H1 (cell line): Measurements from ENCODE around the gene CALU. TPM values are rescaled to one million over a fixed set of nuclear protein-coding genes. Genes with fewer than 3 reads are reported as not detected.

ENCODE experiments used
- CTCF ChIA-PET: fragments of 300-600 bp; sonication (Branson Sonifier 250); formaldehyde crosslinking; loops from one replicate; lab custom pipeline; 2021; ENCODE audit not compliant: partially characterized antibody; lab: Charles Lee
- POLR2A ChIA-PET: fragments of 300-600 bp; sonication (Branson Sonifier 250); formaldehyde crosslinking; loops from one replicate; lab custom pipeline; 2021; ENCODE audit warnings: inconsistent platforms; ENCODE audit not compliant: partially characterized antibody; lab: Charles Lee
- DNase-seq, 2 experiments: peaks; one replicate each; pipeline versions ENCODE4 v3.0.0 to v3.0.0-alpha.2; 2010 to 2022; ENCODE audit warnings: low spot score in 2 of 2, low read depth in 1 of 2, mixed read lengths in 1 of 2
- FAIRE-seq: peaks from 2 replicates; lab custom pipeline; 2011; peaks lifted over from hg19 to GRCh38; lab: Jason Lieb, UNC
- H2AFZ ChIP-seq: 2 replicates; pipeline ENCODE4 v1.8.1; 2012; ENCODE audit warnings: low read length, inconsistent platforms
- H2AK5ac ChIP-seq: 2 replicates; pipeline ENCODE4 v1.6.1; 2013; ENCODE audit warnings: low read depth, low read length
- H2BK120ac ChIP-seq: replicated peaks from 2 replicates; pipeline ENCODE3; 2013; ENCODE audit warnings: low read depth, low read length, inconsistent platforms
- H2BK12ac ChIP-seq: 2 replicates; pipeline ENCODE4 v1.6.1; 2013; ENCODE audit warnings: low read depth, low read length
- H2BK15ac ChIP-seq: 2 replicates; pipeline ENCODE4 v1.6.1; 2013; ENCODE audit warnings: low read length
- H2BK20ac ChIP-seq: 2 replicates; pipeline ENCODE4 v1.6.1; 2013; ENCODE audit warnings: low read length
- H2BK5ac ChIP-seq: 2 replicates; pipeline ENCODE4 v1.6.1; 2013; ENCODE audit warnings: low read depth, low read length
- H3K14ac ChIP-seq: 2 replicates; pipeline ENCODE4 v1.6.1; 2013; ENCODE audit warnings: inconsistent platforms; ENCODE audit not compliant: insufficient read length
- H3K18ac ChIP-seq: 2 replicates; pipeline ENCODE4 v1.6.1; 2013; ENCODE audit warnings: low read length; ENCODE audit errors: extremely low read depth
- H3K23ac ChIP-seq: 2 replicates; pipeline ENCODE4 v1.6.1; 2013; ENCODE audit warnings: inconsistent platforms; ENCODE audit not compliant: insufficient read length
- H3K23me2 ChIP-seq: 2 replicates; pipeline ENCODE4 v1.6.1; 2013; ENCODE audit warnings: low read depth, low read length
- H3K27ac ChIP-seq: 2 replicates; pipeline ENCODE4 v1.6.1; 2011; ENCODE audit warnings: low read depth, low read length, inconsistent platforms
- H3K27me3 ChIP-seq, 4 experiments: replicated peaks in 1 of 4; 1 replicate in 1 of 4; 2 replicates in 3 of 4; pipeline versions ENCODE4 v1.6.1 to v1.8.1; 2011 to 2013; ENCODE audit warnings: low read length in 3 of 4, mild to moderate bottlenecking in 3 of 4, inconsistent platforms in 2 of 4, mixed read lengths in 2 of 4, moderate library complexity in 1 of 4; ENCODE audit not compliant: control insufficient read depth in 3 of 4, insufficient read depth in 3 of 4; ENCODE audit errors: extremely low read depth in 1 of 4
- H3K36me3 ChIP-seq, 4 experiments: 2 replicates each; pipeline versions ENCODE4 v1.6.1 to v1.8.1; 2011 to 2013; ENCODE audit warnings: mild to moderate bottlenecking in 4 of 4, low read length in 3 of 4, moderate library complexity in 2 of 4, control low read depth in 1 of 4, inconsistent platforms in 1 of 4; ENCODE audit not compliant: insufficient read depth in 4 of 4, control insufficient read depth in 2 of 4
- H3K4ac ChIP-seq: replicated peaks from 2 replicates; pipeline ENCODE3; 2013; ENCODE audit warnings: low read length, low read depth, mixed read lengths, inconsistent platforms; ENCODE audit not compliant: insufficient read length
- H3K4me1 ChIP-seq, 4 experiments: replicated peaks in 1 of 4; 1 replicate in 1 of 4; 2 replicates in 3 of 4; pipeline versions ENCODE4 v1.6.1 to v1.8.1; 2011 to 2013; ENCODE audit warnings: low read length in 3 of 4, inconsistent platforms in 2 of 4, mixed read lengths in 1 of 4; ENCODE audit not compliant: insufficient read depth in 4 of 4, control insufficient read depth in 3 of 4
- H3K4me2 ChIP-seq, 2 experiments: 2 replicates each; pipeline versions ENCODE4 v1.6.1 to v1.8.1; 2011 to 2013; ENCODE audit warnings: low read depth in 2 of 2, low read length in 2 of 2, control low read depth in 1 of 2, inconsistent platforms in 1 of 2, mild to moderate bottlenecking in 1 of 2; ENCODE audit not compliant: insufficient read depth in 1 of 2
- H3K4me3 ChIP-seq, 4 experiments: fragments of 200-600, 300-600 bp in 1 of 4; sonication (generic), shearing (Covaris generic), sonication (Bioruptor Twin) in 1 of 4; 2 replicates each; pipeline versions ENCODE4 v1.5.1 to v1.8.1; 2011 to 2016; ENCODE audit warnings: low read length in 4 of 4, low read depth in 3 of 4, control low read depth in 2 of 4, inconsistent platforms in 2 of 4, mild to moderate bottlenecking in 2 of 4, mixed read lengths in 1 of 4, moderate library complexity in 1 of 4; ENCODE audit not compliant: insufficient read depth in 2 of 4; ENCODE audit errors: extremely low read depth in 1 of 4
- H3K56ac ChIP-seq: replicated peaks from 2 replicates; pipeline ENCODE3; 2013; ENCODE audit warnings: low read depth, mild to moderate bottlenecking, mixed read lengths, low read length, inconsistent platforms; ENCODE audit not compliant: insufficient read length
- H3K79me1 ChIP-seq: 2 replicates; pipeline ENCODE4 v1.6.1; 2013; ENCODE audit warnings: low read depth, low read length, control low read depth
- H3K79me2 ChIP-seq, 2 experiments: 2 replicates each; pipeline versions ENCODE4 v1.6.1 to v1.8.1; 2012 to 2013; ENCODE audit warnings: low read length in 2 of 2, mild to moderate bottlenecking in 2 of 2, inconsistent platforms in 1 of 2; ENCODE audit not compliant: insufficient read depth in 2 of 2, control insufficient read depth in 1 of 2
- H3K9ac ChIP-seq, 4 experiments: replicated peaks in 1 of 4; 1 replicate in 1 of 4; 2 replicates in 3 of 4; pipeline versions ENCODE4 v1.6.1 to v1.8.1; 2011 to 2013; ENCODE audit warnings: low read depth in 3 of 4, low read length in 3 of 4, control low read depth in 2 of 4, mild to moderate bottlenecking in 2 of 4, moderate library complexity in 2 of 4, inconsistent platforms in 1 of 4; ENCODE audit errors: extremely low read depth in 1 of 4
- H3K9me3 ChIP-seq, 2 experiments: 2 replicates each; pipeline versions ENCODE4 v1.6.1 to v1.8.1; 2012 to 2013; ENCODE audit warnings: mild to moderate bottlenecking in 2 of 2, moderate library complexity in 2 of 2, control low read depth in 1 of 2, inconsistent platforms in 1 of 2, low read depth in 1 of 2, low read length in 1 of 2, mixed read lengths in 1 of 2; ENCODE audit not compliant: insufficient read depth in 2 of 2
- H4K20me1 ChIP-seq, 2 experiments: replicated peaks in 1 of 2; 2 replicates each; pipeline versions ENCODE3 to v1.8.1; 2011 to 2013; ENCODE audit warnings: inconsistent platforms in 2 of 2, low read length in 2 of 2, mild to moderate bottlenecking in 1 of 2; ENCODE audit not compliant: insufficient read depth in 2 of 2, control insufficient read depth in 1 of 2
- H4K5ac ChIP-seq: 2 replicates; pipeline ENCODE4 v1.6.1; 2013; ENCODE audit warnings: low read length, low read depth, mixed read lengths, inconsistent platforms; ENCODE audit not compliant: insufficient read length
- H4K8ac ChIP-seq: 2 replicates; pipeline ENCODE4 v1.8.0; 2013; ENCODE audit warnings: mild to moderate bottlenecking, moderate library complexity, low read length, inconsistent platforms; ENCODE audit not compliant: insufficient read depth; ENCODE audit errors: extremely low read depth
- H4K91ac ChIP-seq: replicated peaks from 2 replicates; pipeline ENCODE3; 2013; ENCODE audit warnings: low read length, mixed read lengths, inconsistent platforms; ENCODE audit not compliant: insufficient read length
- ATF2 ChIP-seq: IDR thresholded peaks from 2 replicates; pipeline ENCODE4 v1.6.1; 2012; ENCODE audit warnings: low read length, inconsistent platforms
- CEBPB ChIP-seq: IDR thresholded peaks from 2 replicates; pipeline ENCODE4 v1.6.1; 2012; ENCODE audit warnings: low read depth, low read length
- CHD2 ChIP-seq: IDR thresholded peaks from 2 replicates; pipeline ENCODE4 v1.6.1; 2012; ENCODE audit warnings: low read length, improper control_type of control experiment
- CREB1 ChIP-seq: IDR thresholded peaks from 2 replicates; pipeline ENCODE4 v1.6.1; 2012; ENCODE audit warnings: inconsistent platforms
- EGR1 ChIP-seq: IDR thresholded peaks from 2 replicates; pipeline ENCODE4 v1.6.1; 2011; ENCODE audit warnings: low read depth, low read length, borderline replicate concordance
- NRF1 ChIP-seq: IDR thresholded peaks from 2 replicates; pipeline ENCODE4 v1.6.1; 2011; ENCODE audit warnings: mild to moderate bottlenecking, low read depth, low read length, improper control_type of control experiment
- POLR2AphosphoS5 ChIP-seq: IDR thresholded peaks from 2 replicates; pipeline ENCODE4 v1.6.1; 2011; ENCODE audit warnings: low read depth, low read length
- RFX5 ChIP-seq: IDR thresholded peaks from 2 replicates; pipeline ENCODE4 v1.6.1; 2011; ENCODE audit warnings: low read depth, low read length, improper control_type of control experiment, borderline replicate concordance
- ZNF274 ChIP-seq: IDR thresholded peaks from 2 replicates; pipeline ENCODE4 v1.7.0; 2012; ENCODE audit warnings: low read length, borderline replicate concordance; ENCODE audit errors: extremely low read depth
- WGBS, 2 experiments: shearing (Covaris generic) in 1 of 2; methylation state at CpG; one replicate each; pipeline versions ENCODE4 v1.1.6 to v1.1.7; 2013 to 2015; ENCODE audit warnings: low lambda C conversion rate in 2 of 2, mixed read lengths in 2 of 2, inconsistent platforms in 1 of 2, low coverage in 1 of 2, missing lambda C conversion rate in 1 of 2; ENCODE audit not compliant: insufficient replicate concordance in 2 of 2, insufficient coverage in 1 of 2, insufficient read length in 1 of 2; ENCODE audit errors: extremely low coverage in 1 of 2, missing lambda C conversion rate in 1 of 2; 5-methylcytosine and 5-hydroxymethylcytosine counted together
- polyA plus RNA-seq, 7 experiments: library from polyadenylated mRNA; depleted of rRNA in 3 of 7; stranded (reverse) in 5 of 7; unstranded in 2 of 7; fragments of >200 nt in 5 of 7; fragments of 200-250 nt in 2 of 7; gene quantifications; 1 replicate in 5 of 7; 2 replicates in 1 of 7; 4 replicates in 1 of 7; pipeline versions ENCODE4 v1.2.1 to v1.2.3, GENCODE V29; 2011 to 2013; ENCODE audit warnings: missing spikeins in 2 of 7, mixed read lengths in 2 of 7
- total RNA-seq: library from RNA; stranded (reverse); fragmentation: NEBNext Ultra II Directional; extraction: Animal tissue kit (Norgen Biotek cat#: 25700); gene quantifications from 2 replicates; pipeline ENCODE4 v1.2.1, GENCODE V29; 2021

CALU gene
- total and polyA plus RNA-seq, 2 of the 8 experiments (the other 6 are each of a cell fraction or from before 2014, with no cell fraction given) = 67.2 to 170 TPM

- FAIRE-seq = no peak
- no peaks in the 10 kb centered on the region; the same call in 1 of the 2 replicates for H3K23me2 ChIP-seq
- no peak overlapping the region for H3K4me2 ChIP-seq
- H3K36me3 ChIP-seq = peaks cover 0 to 3% (median 0%) of the 10 kb centered on the region in 4 experiments; a peak in 1 of 8 replicates
- no peaks in the 10 kb centered on the region for H3K27me3 ChIP-seq
- H4K91ac ChIP-seq = no peak overlapping the region
- H3K4me1 ChIP-seq = no peaks in the 10 kb centered on the region
- ChIA-PET CTCF (interaction anchor here (1.2 kb wide), 2 partner anchors 20 to 333 kb away, joined by 3 to 5 read pairs; no protein-coding TSS in a partner anchor), POLR2A (interaction anchor here (1.1 to 1.4 kb wide), 3 partner anchors 8 to 10 kb away, joined by 3 to 4 read pairs (median 3); no protein-coding TSS in a partner anchor)
- H3K23ac ChIP-seq = no peak overlapping the region
- no peak overlapping the region for H3K4ac ChIP-seq
- H3K27ac ChIP-seq = no peak overlapping the region
- H3K79me2 ChIP-seq = no peaks in the 10 kb centered on the region
- H3K9ac ChIP-seq = no peak overlapping the region
- H2BK15ac ChIP-seq = no peak overlapping the region
- no peaks in the 10 kb centered on the region for H3K79me1 ChIP-seq
- no peak overlapping the region for H4K8ac ChIP-seq
- no peak overlapping the region for H3K18ac ChIP-seq
- H3K4me3 ChIP-seq = no peak overlapping the region
- H2BK5ac ChIP-seq = no peak overlapping the region
- WGBS, 2 experiments = 92% methylated on average over 8 of the region's 8 CpGs; no CpG with 5 or more reads in 1 of the 2 experiments
- no peak overlapping the region for H3K14ac ChIP-seq
- no peaks in the 10 kb centered on the region for H3K9me3 ChIP-seq
- no peak overlapping the region for H2BK120ac ChIP-seq
- no peak overlapping the region for H2BK20ac ChIP-seq
- no peak overlapping the region for H2AFZ ChIP-seq
- no peak overlapping the region for H2BK12ac ChIP-seq
- no peak for TF ChIP-seq CEBPB
- TF ChIP-seq POLR2AphosphoS5 = no peak
- TF ChIP-seq CREB1 = no peak
- TF ChIP-seq ZNF274 = no peak
- no peak for TF ChIP-seq CHD2
- no peak for TF ChIP-seq ATF2
- TF ChIP-seq NRF1 = no peak
- TF ChIP-seq EGR1 = no peak
- no peak for TF ChIP-seq RFX5
- no peak overlapping the region for H3K56ac ChIP-seq
- H4K20me1 ChIP-seq = no peaks in the 10 kb centered on the region
- no peak overlapping the region for H4K5ac ChIP-seq
- H2AK5ac ChIP-seq = no peak overlapping the region
- DNase-seq = no peak
These were observed 8.0 kb upstream of the CALU start for GRCh38 chr7:128731184-128731583.
